GM21619 (cell line): ENCODE results near the gene ERP44.
"Not testable (repeated sequence)": the region's sequence is repeated elsewhere in the genome, so short reads cannot be mapped to it uniquely, and the experiment has no call there.

Experiments used
- ATAC-seq: cut with Tn5 transposase; IDR thresholded peaks from one replicate; pipeline ENCODE4 v1.9.1; 2021; ENCODE audit not compliant: unreplicated experiment

Gene ERP44

DNA sequence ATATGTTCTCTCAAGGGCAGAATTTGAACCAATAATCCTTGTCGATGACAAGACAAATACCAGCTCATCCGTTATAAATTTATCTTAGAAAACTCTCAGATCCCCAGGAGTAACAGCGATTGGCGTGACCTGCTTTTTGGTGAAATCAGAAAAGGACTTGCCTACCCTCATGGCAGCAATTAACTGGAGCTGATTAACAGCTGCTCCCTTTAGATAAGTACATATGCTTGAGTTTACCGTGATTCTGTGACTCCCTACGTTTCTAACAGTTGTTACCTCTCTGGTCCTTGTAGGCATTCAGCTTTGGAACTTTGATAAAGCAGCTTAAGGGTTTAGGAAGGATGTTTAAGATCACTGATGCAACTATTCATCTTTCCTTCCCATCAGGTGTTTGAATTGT lies 2.8 kb upstream of the ERP44 start:
- ATAC-seq, result no peak

DNA sequence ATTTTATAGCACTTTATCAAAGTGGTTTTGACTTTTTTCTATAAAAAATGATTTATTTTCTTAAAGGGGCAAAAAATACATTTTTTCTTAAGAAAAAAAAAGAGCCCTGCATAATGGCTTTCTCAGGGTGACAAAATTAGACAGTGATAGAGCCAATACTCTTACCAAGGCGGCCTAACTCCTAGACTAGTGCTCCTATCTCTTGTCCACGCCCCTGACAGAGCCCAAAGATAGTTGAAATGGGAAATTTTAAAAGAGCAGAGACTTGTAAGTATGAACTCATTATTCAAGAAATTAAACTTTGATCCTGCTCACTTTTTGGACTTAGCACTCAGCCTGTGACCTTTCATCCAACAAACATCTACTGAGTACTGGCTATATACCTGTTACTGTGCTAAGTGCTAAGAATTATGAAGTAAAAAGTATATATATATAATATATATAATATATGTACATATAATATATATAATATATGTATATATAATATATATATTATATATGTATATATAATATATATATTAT lies 1.4 kb upstream of the ERP44 start:
- no peak for ATAC-seq

DNA sequence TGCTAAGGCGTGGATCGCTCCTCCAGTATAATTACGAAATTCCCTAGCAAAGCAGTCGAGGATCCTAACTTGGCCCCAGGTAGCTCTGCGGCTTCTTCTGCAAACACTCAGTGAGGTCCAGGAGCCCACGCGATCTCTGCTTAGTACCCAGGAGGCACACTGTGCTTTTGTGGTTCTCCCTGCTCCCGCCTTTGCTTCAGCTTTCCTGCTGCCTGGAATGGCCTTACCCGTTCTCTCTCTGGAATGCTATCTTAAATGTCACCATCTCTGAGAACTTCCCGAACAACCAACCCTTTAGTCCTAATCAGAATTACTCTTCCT lies 882 bp upstream of the ERP44 start:
- ATAC-seq, result no peak

DNA sequence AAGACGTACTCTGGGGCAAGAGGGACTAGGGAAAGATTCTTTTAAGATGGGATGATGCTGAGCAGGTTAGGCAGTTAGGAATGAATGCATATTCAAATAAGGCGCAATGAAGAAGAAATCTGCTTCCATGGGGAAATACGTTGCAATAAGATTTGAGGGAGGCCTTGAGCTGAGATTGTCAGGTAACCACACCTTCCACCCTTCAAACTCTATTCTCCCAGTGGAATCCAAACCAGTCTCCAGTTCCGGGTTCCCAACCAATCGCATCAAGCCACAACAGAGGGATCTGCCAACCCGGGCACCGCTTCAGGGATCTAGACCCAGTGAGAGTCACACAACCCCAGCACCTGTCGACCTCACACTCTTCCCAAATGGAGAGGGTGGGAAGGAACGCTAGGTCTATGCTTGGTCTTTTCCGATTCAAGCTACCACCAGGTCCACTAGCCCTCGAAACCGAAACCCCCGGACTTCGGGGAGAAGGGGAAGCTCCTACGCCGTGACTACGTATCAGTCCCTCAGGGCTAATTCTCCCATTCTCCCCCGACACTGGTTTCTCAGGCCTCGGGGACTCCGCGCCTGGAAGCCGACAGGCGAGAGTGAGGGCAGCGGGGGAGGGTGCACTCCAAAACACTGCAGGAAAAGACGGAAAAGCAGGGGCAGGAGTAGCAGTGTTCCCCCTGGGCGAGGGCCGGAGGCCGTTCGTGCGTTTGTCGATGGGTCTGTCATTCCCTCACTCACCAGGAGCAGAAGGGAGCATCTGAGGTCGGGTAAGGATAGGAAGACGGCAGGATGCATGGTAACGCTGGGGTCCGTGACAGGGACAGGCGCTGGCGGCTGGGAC lies 534 bp downstream of the ERP44 start:
- no peak for ATAC-seq

DNA sequence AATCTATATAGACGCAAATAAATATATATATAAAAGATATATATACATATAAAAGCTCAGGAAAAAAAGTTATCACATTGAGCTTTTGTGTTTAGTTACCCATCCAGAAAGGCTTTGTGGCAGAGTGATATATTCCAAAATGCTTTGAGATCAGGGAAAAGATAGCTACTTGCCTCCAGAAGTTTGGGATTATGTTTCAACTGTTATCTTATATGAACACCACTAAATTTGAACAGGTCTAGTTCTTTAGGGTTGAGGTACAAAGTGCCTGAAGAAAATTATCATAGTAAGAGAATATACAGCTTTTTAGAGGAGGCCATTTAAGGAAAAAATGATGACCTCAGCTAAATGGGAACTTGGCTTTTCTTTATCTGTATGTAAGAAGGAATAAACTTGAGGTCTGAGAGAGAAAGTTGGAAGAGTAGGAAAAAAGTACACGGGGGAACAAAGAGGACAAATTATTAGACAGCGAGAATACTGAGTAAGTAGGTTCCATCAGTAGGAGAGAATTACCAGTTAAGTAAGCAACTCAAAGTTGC lies 2.4 kb downstream of the ERP44 start:
- ATAC-seq, result no peak

DNA sequence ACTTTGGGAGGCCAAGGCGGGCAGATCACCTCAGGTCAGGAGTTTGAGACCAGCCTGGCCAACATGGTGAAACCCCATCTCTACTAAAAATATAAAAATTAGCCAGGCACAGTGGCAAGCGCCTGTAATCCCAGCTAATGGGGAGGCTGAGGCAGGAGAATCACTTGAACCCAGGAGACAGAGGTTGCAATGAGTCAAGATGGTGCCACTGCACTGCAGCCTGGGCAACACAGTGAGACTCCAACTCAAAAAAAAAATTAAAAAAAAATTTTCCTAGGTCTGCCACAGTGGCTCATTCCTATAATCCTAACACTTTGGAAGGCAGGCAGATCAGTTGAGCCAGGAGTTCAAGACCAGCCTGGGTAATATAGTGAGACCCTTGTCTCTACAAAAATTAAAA lies 4.4 kb downstream of the ERP44 start:
- ATAC-seq, result not testable (repeated sequence)

DNA sequence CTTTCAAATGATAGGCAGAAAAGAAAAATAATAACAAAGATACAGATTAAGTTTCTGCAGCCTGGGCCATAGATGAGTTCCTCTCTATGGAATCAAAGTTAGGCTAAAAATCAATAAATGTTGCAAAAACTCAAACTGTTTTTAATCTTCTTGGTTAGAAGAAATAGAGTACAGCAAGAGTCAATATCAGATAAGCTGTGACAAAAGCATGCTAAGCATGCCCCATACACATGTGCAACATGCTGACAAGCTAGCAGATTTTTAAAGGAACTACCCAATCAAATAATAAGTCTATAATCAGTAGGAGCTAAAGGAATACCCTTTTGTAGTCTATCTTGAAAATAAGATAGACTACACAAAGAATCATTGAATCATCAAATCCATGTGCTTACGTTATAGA lies 6.7 kb downstream of the ERP44 start:
- no peak for ATAC-seq

DNA sequence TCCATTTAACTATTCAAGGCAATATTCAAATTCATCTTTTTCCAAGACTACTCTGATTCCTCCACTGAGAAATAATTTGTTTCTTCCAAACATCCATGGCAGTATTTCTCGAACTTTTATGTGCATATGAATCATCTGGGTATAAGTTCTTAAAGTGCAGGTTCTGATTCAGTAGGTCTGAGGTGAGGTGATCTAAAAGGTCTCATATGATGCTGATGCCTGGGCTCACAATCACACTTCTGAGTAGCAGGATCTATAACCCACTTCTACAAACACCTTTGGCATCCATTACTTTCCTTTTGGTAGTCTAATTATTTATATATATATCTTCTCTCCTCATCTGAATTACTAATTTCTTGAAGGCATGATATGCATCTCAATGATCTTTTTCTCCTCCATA lies 7.2 kb downstream of the ERP44 start:
- ATAC-seq, result no peak

DNA sequence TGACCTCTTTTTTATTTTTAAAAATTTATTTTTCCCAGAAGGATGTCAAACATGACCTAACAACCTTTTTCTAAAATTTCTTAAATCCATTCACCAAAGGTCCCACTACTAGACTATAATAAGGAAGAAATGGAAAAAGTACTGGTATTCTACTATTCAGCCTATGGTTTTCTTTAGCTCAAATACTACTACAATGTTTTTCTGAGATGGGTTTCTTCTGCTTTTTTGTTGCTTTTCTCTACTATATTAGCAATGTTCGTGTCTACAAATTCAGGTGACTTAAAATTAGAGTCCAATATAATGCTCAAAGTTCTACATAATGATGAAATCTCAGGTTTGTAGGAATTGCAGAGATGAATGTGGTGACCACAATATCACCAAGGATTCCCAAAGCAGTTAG lies 7.9 kb downstream of the ERP44 start:
- no peak for ATAC-seq

DNA sequence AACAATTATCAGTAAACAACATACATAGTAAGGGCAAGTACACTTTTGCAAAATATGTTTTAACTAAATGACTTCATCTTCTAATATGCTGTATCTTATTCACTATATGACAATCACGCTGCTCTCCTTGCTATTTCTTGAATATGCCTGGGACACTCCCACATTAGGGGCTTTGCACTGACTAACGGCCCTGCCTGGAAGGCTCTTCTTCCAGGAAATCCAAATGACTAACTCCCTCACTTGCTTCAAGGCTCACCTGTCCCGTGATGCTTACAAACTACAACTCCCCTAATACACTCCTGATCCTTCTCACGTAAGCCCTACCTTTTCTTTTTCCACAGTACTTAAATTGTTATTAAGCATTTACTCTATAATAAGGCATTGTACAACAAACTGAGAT lies 10.6 kb downstream of the ERP44 start:
- ATAC-seq, result no peak

DNA sequence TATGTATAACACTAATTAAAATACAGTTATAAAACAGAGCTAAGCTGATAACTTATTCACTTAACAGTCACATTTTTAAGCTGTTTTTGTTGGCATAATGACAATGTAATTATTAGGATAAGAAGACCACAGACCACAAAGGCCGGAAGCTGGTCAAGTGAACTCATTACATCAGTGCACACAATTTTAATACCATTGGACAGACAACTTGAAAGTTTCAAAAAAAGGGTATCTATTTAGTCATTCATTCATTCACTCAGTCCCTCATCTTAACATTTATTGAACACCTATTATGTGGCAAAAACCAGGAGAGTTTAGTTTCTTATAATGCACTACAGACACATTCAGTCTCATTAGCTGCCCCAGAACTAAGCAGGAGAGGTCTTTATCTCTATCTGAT lies 11.6 kb downstream of the ERP44 start:
- ATAC-seq, result no peak

DNA sequence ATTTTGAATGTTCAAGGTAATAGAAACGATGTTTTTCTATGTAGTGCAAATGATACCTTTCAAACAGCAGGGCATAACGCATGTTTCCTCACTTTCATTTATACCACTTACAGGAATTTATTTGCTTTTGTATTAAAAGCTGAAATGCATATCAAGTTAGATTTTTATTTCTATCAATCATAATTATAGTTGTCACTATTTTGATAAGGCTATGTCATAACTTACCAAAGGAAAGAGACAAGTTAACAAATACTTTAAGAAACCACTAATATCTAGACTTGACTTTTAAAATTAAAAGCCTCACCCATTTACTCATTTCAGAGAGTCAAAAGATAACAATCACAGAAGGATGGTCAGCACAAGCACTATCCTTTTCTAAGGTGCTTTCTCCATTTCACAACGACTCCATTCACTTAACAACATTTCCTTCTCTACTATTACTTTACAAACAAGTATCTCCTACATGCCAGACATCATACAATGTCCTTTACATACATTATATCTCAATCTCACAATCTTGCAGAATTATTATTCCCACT lies 12.6 kb downstream of the ERP44 start:
- no peak for ATAC-seq

DNA sequence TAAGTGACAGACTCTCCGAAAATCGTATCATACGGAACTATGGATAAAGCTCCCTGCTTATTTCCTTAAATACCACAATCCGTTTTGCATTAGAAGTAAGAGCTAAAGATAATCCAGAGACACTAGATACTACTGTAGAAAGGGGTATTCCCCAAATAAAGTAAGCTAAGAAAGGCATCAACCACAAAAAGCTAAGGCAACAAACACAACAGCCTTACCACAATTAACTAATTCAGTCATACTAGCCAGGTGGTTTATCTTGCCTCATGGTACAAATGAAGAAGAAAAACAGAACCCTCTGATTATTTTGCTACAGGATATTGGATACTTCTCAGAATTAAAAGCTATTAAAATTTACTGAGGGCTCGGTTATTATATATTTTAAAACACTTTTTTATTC lies 14.1 kb downstream of the ERP44 start:
- peak; percentile 78 for ATAC-seq

DNA sequence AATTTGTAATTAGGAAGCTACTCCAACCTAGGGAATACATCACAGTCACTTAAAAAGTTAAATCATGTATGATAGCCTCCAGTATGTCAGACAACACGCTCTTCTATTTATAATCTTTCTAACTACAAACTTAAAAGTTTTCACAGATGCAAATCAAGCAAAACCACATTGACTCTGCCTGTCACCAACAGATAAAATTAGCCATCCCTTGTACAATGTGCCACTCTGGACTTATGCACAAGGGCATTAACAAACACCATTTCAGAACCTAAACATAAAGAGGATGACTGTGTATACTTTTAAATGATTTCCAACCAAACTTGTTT lies 14.7 kb downstream of the ERP44 start:
- ATAC-seq, result peak; percentile 41

DNA sequence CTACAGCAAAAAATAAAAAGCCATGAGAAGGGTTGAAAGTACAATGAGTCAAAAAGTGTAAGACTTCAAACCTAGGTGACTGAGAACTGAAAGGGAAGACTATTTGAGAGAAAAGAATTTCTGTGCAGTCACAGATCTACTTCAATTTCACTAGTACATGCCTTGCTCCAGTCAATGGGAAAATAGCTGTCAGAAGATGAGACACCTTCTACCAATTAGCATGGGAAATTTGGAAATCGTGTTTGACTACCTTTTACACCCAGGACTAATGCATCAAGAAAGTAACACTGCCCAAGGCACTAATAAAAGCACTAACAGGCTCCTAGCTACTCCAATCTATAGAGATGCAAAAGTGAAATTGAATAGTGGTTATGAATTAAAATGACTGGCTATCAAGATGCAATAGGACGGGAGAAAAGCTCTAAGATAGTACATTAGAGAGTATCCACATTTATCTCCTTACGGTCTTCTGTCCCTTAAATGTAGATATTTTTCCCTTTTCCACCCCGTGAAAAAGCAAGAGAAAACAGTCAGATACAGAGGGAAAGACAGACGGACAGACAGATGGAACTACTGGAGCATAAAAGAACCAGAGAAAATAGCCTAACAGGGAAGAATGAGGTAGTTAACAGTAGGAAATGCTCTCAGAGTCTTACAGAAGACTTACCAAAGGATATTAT lies 15.2 kb downstream of the ERP44 start:
- peak; percentile 33 for ATAC-seq

DNA sequence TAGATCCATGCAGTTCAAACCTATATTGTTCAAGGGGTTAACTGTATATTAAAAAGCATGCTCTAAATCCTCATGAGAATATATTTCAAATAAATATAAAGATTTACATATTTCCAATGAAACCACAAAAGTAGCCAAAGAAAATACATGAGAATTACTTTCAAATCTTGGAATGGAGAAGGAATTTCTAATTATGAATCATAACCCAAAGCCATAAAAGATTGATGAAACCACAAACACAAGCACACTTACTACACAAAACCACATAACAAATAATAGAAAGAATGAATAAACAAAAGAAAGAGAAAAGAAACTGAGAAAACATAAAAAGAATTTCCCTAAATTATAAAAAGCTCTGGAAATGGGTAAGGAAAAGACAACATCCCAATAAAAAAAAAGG lies 16.0 kb downstream of the ERP44 start:
- no peak for ATAC-seq

DNA sequence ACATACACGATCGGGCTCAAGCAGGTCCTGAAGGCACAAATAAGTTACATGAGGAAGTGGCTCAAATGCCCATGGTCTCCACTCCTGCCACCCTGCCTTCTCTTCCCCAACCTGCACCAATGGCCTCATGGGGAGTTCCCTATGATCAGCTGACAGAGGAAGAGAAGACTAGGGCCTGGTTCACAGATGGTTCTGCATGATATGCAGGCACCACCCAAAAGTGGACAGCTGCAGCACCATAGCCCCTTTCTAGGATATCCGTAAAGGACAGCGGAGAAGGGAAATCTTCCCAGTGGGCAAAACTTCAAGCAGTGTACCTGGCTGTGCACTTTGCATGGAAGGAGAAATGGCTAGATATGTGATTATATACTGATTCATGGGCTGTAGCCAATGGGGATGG lies 22.5 kb downstream of the ERP44 start:
- ATAC-seq, result not testable (repeated sequence)

DNA sequence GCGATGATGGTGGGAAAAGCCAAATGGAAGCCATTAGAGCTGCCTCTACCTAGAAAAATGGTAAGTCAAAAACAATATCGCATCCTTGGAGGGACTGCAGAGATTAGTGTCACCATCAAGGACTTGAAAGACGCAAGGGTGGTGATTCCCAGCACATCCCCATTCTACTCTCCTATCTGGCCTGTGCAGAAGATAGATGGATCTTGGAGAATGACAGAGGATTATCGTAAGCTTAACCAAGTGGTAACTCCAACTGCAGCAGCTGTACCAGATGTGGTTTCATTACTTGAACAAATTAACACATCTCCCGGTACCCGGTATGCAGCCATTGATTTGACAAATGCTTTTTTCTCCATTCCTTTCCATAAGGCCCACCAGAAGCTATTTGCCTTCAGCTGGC lies 23.8 kb downstream of the ERP44 start:
- ATAC-seq, result no peak

DNA sequence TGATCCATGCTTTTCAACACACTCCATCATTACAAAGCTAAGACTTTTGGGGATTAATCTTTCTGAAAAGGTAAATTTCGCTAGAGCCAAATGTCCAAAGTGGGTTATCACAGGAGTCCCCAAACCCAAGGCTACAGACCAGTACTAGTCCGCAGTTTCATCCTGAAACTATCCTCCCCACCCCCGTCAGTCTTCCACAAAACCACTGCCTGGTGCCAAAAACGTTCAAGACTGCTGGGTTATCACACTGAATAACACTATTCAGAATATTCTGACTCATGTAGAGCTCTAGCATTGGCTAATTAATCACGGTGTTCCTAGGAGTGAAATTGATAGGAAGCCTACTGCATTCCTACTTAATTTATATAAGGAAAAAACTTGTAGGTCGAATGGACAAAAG lies 24.7 kb downstream of the ERP44 start:
- no peak for ATAC-seq

DNA sequence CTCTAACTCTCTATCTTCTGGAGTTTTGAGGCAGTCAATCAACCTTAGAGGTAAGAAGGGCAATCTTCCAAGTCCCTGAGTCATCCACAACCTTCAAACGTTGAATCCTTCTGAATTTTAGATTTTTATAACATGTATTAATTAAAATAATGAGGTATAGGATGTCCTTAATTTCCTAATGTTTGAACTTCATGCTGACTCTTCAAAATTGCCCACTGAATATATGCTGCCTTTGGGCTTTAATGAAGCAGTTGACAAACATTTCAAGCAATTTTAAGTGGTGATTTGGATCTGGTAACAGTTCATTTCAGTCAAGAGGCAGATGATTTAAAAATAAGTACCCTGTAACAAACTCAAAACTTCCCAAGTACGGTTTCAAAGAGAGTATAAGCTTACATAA lies 26.0 kb downstream of the ERP44 start:
- no peak for ATAC-seq

DNA sequence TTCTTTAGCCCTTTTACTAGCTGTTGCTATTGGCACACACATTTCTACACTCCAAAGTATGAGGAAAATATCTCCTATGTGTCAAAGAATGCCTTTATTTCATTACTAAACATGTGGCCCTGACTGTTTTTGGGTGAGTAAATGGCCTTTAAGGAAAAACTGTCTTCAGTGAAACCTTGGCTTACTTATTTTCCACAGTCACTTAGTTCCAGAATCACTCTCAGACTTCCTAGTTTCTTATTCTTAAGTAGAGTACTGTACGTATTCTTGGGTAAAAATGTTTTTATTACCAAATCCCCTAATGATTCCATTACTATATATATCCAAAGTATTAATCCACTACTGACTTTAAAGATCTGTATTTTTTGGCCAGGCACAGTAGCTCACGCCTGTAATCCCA lies 27.5 kb downstream of the ERP44 start:
- ATAC-seq, result no peak
